Measurements from ENCODE around the gene SALL1. TPM values are rescaled to one million over a fixed set of nuclear protein-coding genes. Genes with fewer than 3 reads are reported as not detected.

The SALL1 gene
- polyA plus RNA-seq, 1 donor from 2014 or later: 0.22 TPM

- no peaks in the 10 kb centered on the region for H3K9me2 ChIP-seq (ENCODE audit: insufficient read depth, low read length)
- TF ChIP-seq SMC3 (conservative IDR thresholded peaks at IDR 0.05; ENCODE audit: poor library complexity): no peak
- TF ChIP-seq MXI1 (conservative IDR thresholded peaks at IDR 0.05; ENCODE audit: poor library complexity, severe bottlenecking): no peak
- TF ChIP-seq POLR2AphosphoS5 (IDR thresholded peaks at IDR 0.05): no peak
- no peak for TF ChIP-seq RAD21 (conservative IDR thresholded peaks at IDR 0.05)
- TF ChIP-seq EZH2 (IDR thresholded peaks at IDR 0.05; ENCODE audit: borderline replicate concordance, insufficient read depth, low read length, poor library complexity, severe bottlenecking): no peak
- TF ChIP-seq REST (IDR thresholded peaks at IDR 0.05; ENCODE audit: borderline replicate concordance): no peak
- no peak for TF ChIP-seq TAF1 (IDR thresholded peaks at IDR 0.05; ENCODE audit: low read depth)
- TF ChIP-seq EP300 (conservative IDR thresholded peaks at IDR 0.05; ENCODE audit: poor library complexity, severe bottlenecking): no peak
- TF ChIP-seq CTCF (IDR thresholded peaks at IDR 0.05; ENCODE audit: poor library complexity, severe bottlenecking): no peak
- no peak overlapping the region for H3K9ac ChIP-seq (ENCODE audit: low read length)
- no peaks in the 10 kb centered on the region for H3K36me3 ChIP-seq (ENCODE audit: insufficient read depth, low read length)
- no peaks in the 10 kb centered on the region for H3K79me2 ChIP-seq (replicated peaks; ENCODE audit: insufficient read depth, low read length)
- H3K9me3 ChIP-seq (ENCODE audit: low read length): no peaks in the 10 kb centered on the region
- no peak overlapping the region for H3K4me3 ChIP-seq (ENCODE audit: low read length)
- H3F3A ChIP-seq (ENCODE audit: insufficient read depth, low read length, poor library complexity, severe bottlenecking): no peaks in the 10 kb centered on the region
- H3K4me2 ChIP-seq (ENCODE audit: low read length): no peak overlapping the region
- no peak overlapping the region for H3K27ac ChIP-seq (ENCODE audit: low read length)
- peaks cover 17% of the 10 kb centered on the region for H3K27me3 ChIP-seq (ENCODE audit: insufficient read depth, low read depth, low read length)
- no peak overlapping the region for H2AFZ ChIP-seq (ENCODE audit: low read depth, low read length)
- H4K20me1 ChIP-seq (ENCODE audit: insufficient read depth): no peaks in the 10 kb centered on the region
These were observed 19.5 kb downstream of the SALL1 start for GRCh38 chr16:51131619-51132018.

GRCh38 chr16:51129105-51129504 lies 22.0 kb downstream of the SALL1 start:
- Histone ChIP-seq H4K20me1 (ENCODE audit: insufficient read depth) (no peaks in the 10 kb centered on the region), H3K9ac (ENCODE audit: low read length) (no peak overlapping the region), H3K4me3 (ENCODE audit: low read length) (no peak overlapping the region), H3F3A (ENCODE audit: insufficient read depth, low read length, poor library complexity, severe bottlenecking) (no peaks in the 10 kb centered on the region), H3K9me2 (ENCODE audit: insufficient read depth, low read length) (no peaks in the 10 kb centered on the region), H2AFZ (ENCODE audit: low read depth, low read length) (no peak overlapping the region), H3K36me3 (ENCODE audit: insufficient read depth, low read length) (no peaks in the 10 kb centered on the region), H3K79me2 (replicated peaks; ENCODE audit: insufficient read depth, low read length) (no peaks in the 10 kb centered on the region), H3K4me2 (ENCODE audit: low read length) (no peak overlapping the region), H3K9me3 (ENCODE audit: low read length) (no peaks in the 10 kb centered on the region), H3K27me3 (ENCODE audit: insufficient read depth, low read depth, low read length) (peaks cover 6% of the 10 kb centered on the region), H3K27ac (ENCODE audit: low read length) (no peak overlapping the region)
- TF ChIP-seq TAF1 (IDR thresholded peaks at IDR 0.05; ENCODE audit: low read depth): no peak

- Histone ChIP-seq H2AFZ (ENCODE audit: low read depth, low read length) (no peak overlapping the region), H3F3A (ENCODE audit: insufficient read depth, low read length, poor library complexity, severe bottlenecking) (no peaks in the 10 kb centered on the region), H3K4me2 (ENCODE audit: low read length) (no peak overlapping the region), H3K36me3 (ENCODE audit: insufficient read depth, low read length) (no peaks in the 10 kb centered on the region), H3K4me3 (ENCODE audit: low read length) (no peak overlapping the region), H3K9me2 (ENCODE audit: insufficient read depth, low read length) (no peaks in the 10 kb centered on the region), H4K20me1 (ENCODE audit: insufficient read depth) (no peaks in the 10 kb centered on the region), H3K9me3 (ENCODE audit: low read length) (no peaks in the 10 kb centered on the region), H3K79me2 (replicated peaks; ENCODE audit: insufficient read depth, low read length) (no peaks in the 10 kb centered on the region), H3K9ac (ENCODE audit: low read length) (no peak overlapping the region), H3K27me3 (ENCODE audit: insufficient read depth, low read depth, low read length) (no peaks in the 10 kb centered on the region), H3K27ac (ENCODE audit: low read length) (no peak overlapping the region)
- TF ChIP-seq EP300 (conservative IDR thresholded peaks at IDR 0.05; ENCODE audit: poor library complexity, severe bottlenecking): no peak
- no peak for TF ChIP-seq SMC3 (conservative IDR thresholded peaks at IDR 0.05; ENCODE audit: poor library complexity)
- TF ChIP-seq CTCF (IDR thresholded peaks at IDR 0.05; ENCODE audit: poor library complexity, severe bottlenecking): no peak
- TF ChIP-seq EZH2 (IDR thresholded peaks at IDR 0.05; ENCODE audit: borderline replicate concordance, insufficient read depth, low read length, poor library complexity, severe bottlenecking): no peak
- no peak for TF ChIP-seq REST (IDR thresholded peaks at IDR 0.05; ENCODE audit: borderline replicate concordance)
- no peak for TF ChIP-seq TAF1 (IDR thresholded peaks at IDR 0.05; ENCODE audit: low read depth)
- TF ChIP-seq POLR2AphosphoS5 (IDR thresholded peaks at IDR 0.05): no peak
These were observed 25.1 kb downstream of the SALL1 start for GRCh38 chr16:51125992-51126391.

Data from neural cell (in vitro differentiated cells).